Stimulated activated naive CD8-positive, alpha-beta T cell treated with anti-CD3 and anti-CD28 coated beads, Interleukin-15, amount 100 ng/mL, for 72 hours (primary cell): ENCODE results near the gene CNDP1.
"Not testable (repeated sequence)": the region's sequence is repeated elsewhere in the genome, so short reads cannot be mapped to it uniquely, and the experiment has no call there.

ENCODE experiments used
- ATAC-seq: fragments of 150-1000 bp; cut with Tn5 transposase; 2 replicates; pipeline ENCODE4 v1.10.0; 2021; ENCODE audit warnings: mild to moderate bottlenecking, moderate library complexity
- DNase-seq, 2 donors: peaks; one replicate each; pipeline ENCODE4 v3.0.0; 2021 to 2022
- H3K27ac Mint-ChIP-seq, 2 donors: one replicate each; pipeline ENCODE4 v1.8.0; 2022; ENCODE audit warnings: mild to moderate bottlenecking in 2 of 2, mixed read lengths in 2 of 2, moderate library complexity in 2 of 2
- H3K27me3 Mint-ChIP-seq: one replicate; pipeline ENCODE4 v1.8.0; 2022; ENCODE audit warnings: mixed read lengths
- H3K4me1 Mint-ChIP-seq: one replicate; pipeline ENCODE4 v1.8.0; 2022; ENCODE audit warnings: mild to moderate bottlenecking, mixed read lengths
- H3K4me3 Mint-ChIP-seq, 2 donors: one replicate each; pipeline ENCODE4 v1.8.0; 2022; ENCODE audit warnings: mild to moderate bottlenecking in 2 of 2, mixed read lengths in 2 of 2, moderate library complexity in 1 of 2
- H3K9me3 Mint-ChIP-seq, 2 donors: one replicate each; pipeline ENCODE4 v1.8.0; 2022; ENCODE audit warnings: mixed read lengths in 2 of 2

The CNDP1 gene

GRCh38 chr18:74499633-74500032, 34.7 kb upstream of the CNDP1 start:
- peak in 1 of 2 donors; percentile 71 for DNase-seq
- peak; percentile 51 for ATAC-seq
- Mint-ChIP-seq H3K27me3 (no peaks in the 10 kb centered on the region), H3K9me3 (no peaks in the 10 kb centered on the region), H3K4me3 (peak overlapping the region; percentile 87 to 90), H3K27ac (peak overlapping the region; percentile 98 to 99), H3K4me1 (peaks cover 45% of the 10 kb centered on the region)

- no peaks in the 10 kb centered on the region for H3K27me3 Mint-ChIP-seq
- no peaks in the 10 kb centered on the region for H3K9me3 Mint-ChIP-seq
- H3K27ac Mint-ChIP-seq = peak overlapping the region; percentile 71 to 87
- H3K4me1 Mint-ChIP-seq = peaks cover 45% of the 10 kb centered on the region
- DNase-seq (no peak), ATAC-seq (no peak)
- peak overlapping the region; percentile 59 to 70 for H3K4me3 Mint-ChIP-seq
Observed at GRCh38 chr18:74500372-74500771, 33.9 kb upstream of the CNDP1 start.

- not testable (repeated sequence) for H3K27me3 Mint-ChIP-seq, ATAC-seq, DNase-seq, H3K9me3 Mint-ChIP-seq
- Mint-ChIP-seq H3K4me1 (peaks cover 45% of the 10 kb centered on the region), H3K27ac (peak overlapping the region; percentile 71 to 87), H3K4me3 (peak overlapping the region; percentile 59 to 70)
Observed at GRCh38 chr18:74500774-74501173, 33.5 kb upstream of the CNDP1 start.

- H3K9me3 Mint-ChIP-seq = no peaks in the 10 kb centered on the region
- no peak overlapping the region for H3K4me3 Mint-ChIP-seq
- no peak overlapping the region for H3K27ac Mint-ChIP-seq
- DNase-seq (no peak), ATAC-seq (no peak)
- no peaks in the 10 kb centered on the region for H3K27me3 Mint-ChIP-seq
- peaks cover 45% of the 10 kb centered on the region for H3K4me1 Mint-ChIP-seq
Observed at GRCh38 chr18:74501386-74501785, 32.9 kb upstream of the CNDP1 start.

GRCh38 chr18:74503137-74503536, 31.2 kb upstream of the CNDP1 start:
- no peaks in the 10 kb centered on the region for H3K9me3 Mint-ChIP-seq
- H3K27ac Mint-ChIP-seq = no peak overlapping the region
- no peak overlapping the region for H3K4me3 Mint-ChIP-seq
- H3K4me1 Mint-ChIP-seq = peaks cover 42% of the 10 kb centered on the region
- DNase-seq = no peak
- no peaks in the 10 kb centered on the region for H3K27me3 Mint-ChIP-seq
- no peak for ATAC-seq

- no peak overlapping the region for H3K4me3 Mint-ChIP-seq
- ATAC-seq = no peak
- H3K27me3 Mint-ChIP-seq = no peaks in the 10 kb centered on the region
- H3K9me3 Mint-ChIP-seq = no peaks in the 10 kb centered on the region
- no peak overlapping the region for H3K27ac Mint-ChIP-seq
- H3K4me1 Mint-ChIP-seq = peaks cover 20% of the 10 kb centered on the region
- no peak for DNase-seq
Observed at GRCh38 chr18:74505776-74506175, 28.5 kb upstream of the CNDP1 start.

- no peaks in the 10 kb centered on the region for H3K9me3 Mint-ChIP-seq
- H3K4me1 Mint-ChIP-seq = peaks cover 13% of the 10 kb centered on the region
- H3K27ac Mint-ChIP-seq = peak overlapping the region; percentile 79 to 89
- ATAC-seq = no peak
- no peaks in the 10 kb centered on the region for H3K27me3 Mint-ChIP-seq
- H3K4me3 Mint-ChIP-seq = no peak overlapping the region
- DNase-seq = no peak
Observed at GRCh38 chr18:74506448-74507084, 27.7 kb upstream of the CNDP1 start.

- ATAC-seq = peak; percentile 20
- no peaks in the 10 kb centered on the region for H3K9me3 Mint-ChIP-seq
- no peaks in the 10 kb centered on the region for H3K27me3 Mint-ChIP-seq
- peaks cover 13% of the 10 kb centered on the region for H3K4me1 Mint-ChIP-seq
- peak overlapping the region; percentile 66 to 89 for H3K27ac Mint-ChIP-seq
- DNase-seq = no peak
- no peak overlapping the region for H3K4me3 Mint-ChIP-seq
Observed at GRCh38 chr18:74507097-74507881, 27.0 kb upstream of the CNDP1 start.

- Mint-ChIP-seq H3K27me3 (no peaks in the 10 kb centered on the region), H3K27ac (peak overlapping the region in 1 of 2 donors; percentile 83), H3K4me3 (no peak overlapping the region), H3K4me1 (peaks cover 14% of the 10 kb centered on the region), H3K9me3 (no peaks in the 10 kb centered on the region)
- ATAC-seq = no peak
- no peak for DNase-seq
Observed at GRCh38 chr18:74507927-74508326, 26.4 kb upstream of the CNDP1 start.

- H3K9me3 Mint-ChIP-seq = no peaks in the 10 kb centered on the region
- no peaks in the 10 kb centered on the region for H3K27me3 Mint-ChIP-seq
- H3K4me1 Mint-ChIP-seq = peaks cover 17% of the 10 kb centered on the region
- no peak overlapping the region for H3K4me3 Mint-ChIP-seq
- DNase-seq (no peak), ATAC-seq (no peak)
- H3K27ac Mint-ChIP-seq = no peak overlapping the region
Observed at GRCh38 chr18:74508366-74508765, 25.9 kb upstream of the CNDP1 start.

GRCh38 chr18:74508821-74509225, 25.5 kb upstream of the CNDP1 start:
- no peak overlapping the region for H3K4me3 Mint-ChIP-seq

GRCh38 chr18:74509856-74510769, 24.2 kb upstream of the CNDP1 start:
- Mint-ChIP-seq H3K27ac (no peak overlapping the region), H3K4me3 (no peak overlapping the region), H3K4me1 (peaks cover 17% of the 10 kb centered on the region), H3K27me3 (no peaks in the 10 kb centered on the region), H3K9me3 (no peaks in the 10 kb centered on the region)
- DNase-seq (no peak), ATAC-seq (no peak)

More at GRCh38 chr18:74508821-74509225, 25.5 kb upstream of the CNDP1 start:
- no peaks in the 10 kb centered on the region for H3K27me3 Mint-ChIP-seq
- peak overlapping the region in 1 of 2 donors; percentile 76 for H3K27ac Mint-ChIP-seq
- ATAC-seq (no peak), DNase-seq (no peak)
- no peaks in the 10 kb centered on the region for H3K9me3 Mint-ChIP-seq
- H3K4me1 Mint-ChIP-seq = peaks cover 17% of the 10 kb centered on the region

GRCh38 chr18:74510770-74511095, 23.6 kb upstream of the CNDP1 start:
- peak overlapping the region in 1 of 2 donors; percentile 54 for H3K27ac Mint-ChIP-seq
- ATAC-seq = no peak

GRCh38 chr18:74511823-74512222, 22.5 kb upstream of the CNDP1 start:
- Mint-ChIP-seq H3K4me3 (no peak overlapping the region), H3K27me3 (no peaks in the 10 kb centered on the region), H3K27ac (no peak overlapping the region), H3K4me1 (peaks cover 13% of the 10 kb centered on the region), H3K9me3 (no peaks in the 10 kb centered on the region)
- no peak for DNase-seq
- no peak for ATAC-seq

More at GRCh38 chr18:74510770-74511095, 23.6 kb upstream of the CNDP1 start:
- DNase-seq = no peak
- no peak overlapping the region for H3K4me3 Mint-ChIP-seq
- no peaks in the 10 kb centered on the region for H3K9me3 Mint-ChIP-seq
- peaks cover 17% of the 10 kb centered on the region for H3K4me1 Mint-ChIP-seq
- no peaks in the 10 kb centered on the region for H3K27me3 Mint-ChIP-seq

- peak overlapping the region; percentile 58 to 72 for H3K27ac Mint-ChIP-seq
- ATAC-seq (no peak), DNase-seq (no peak)
- H3K4me3 Mint-ChIP-seq = no peak overlapping the region
- no peaks in the 10 kb centered on the region for H3K27me3 Mint-ChIP-seq
- peaks cover 7% of the 10 kb centered on the region for H3K4me1 Mint-ChIP-seq
- no peaks in the 10 kb centered on the region for H3K9me3 Mint-ChIP-seq
Observed at GRCh38 chr18:74512321-74513053, 21.8 kb upstream of the CNDP1 start.
